ENCODE data around the gene XPO6. TPM values are rescaled to one million over a fixed set of nuclear protein-coding genes. Genes with fewer than 3 reads are reported as not detected.

Gene XPO6
- total and polyA plus RNA-seq, 2 of the 13 experiments (the other 11 are each of a cell fraction or from before 2014, with no cell fraction given), result 109 to 129 TPM

DNA sequence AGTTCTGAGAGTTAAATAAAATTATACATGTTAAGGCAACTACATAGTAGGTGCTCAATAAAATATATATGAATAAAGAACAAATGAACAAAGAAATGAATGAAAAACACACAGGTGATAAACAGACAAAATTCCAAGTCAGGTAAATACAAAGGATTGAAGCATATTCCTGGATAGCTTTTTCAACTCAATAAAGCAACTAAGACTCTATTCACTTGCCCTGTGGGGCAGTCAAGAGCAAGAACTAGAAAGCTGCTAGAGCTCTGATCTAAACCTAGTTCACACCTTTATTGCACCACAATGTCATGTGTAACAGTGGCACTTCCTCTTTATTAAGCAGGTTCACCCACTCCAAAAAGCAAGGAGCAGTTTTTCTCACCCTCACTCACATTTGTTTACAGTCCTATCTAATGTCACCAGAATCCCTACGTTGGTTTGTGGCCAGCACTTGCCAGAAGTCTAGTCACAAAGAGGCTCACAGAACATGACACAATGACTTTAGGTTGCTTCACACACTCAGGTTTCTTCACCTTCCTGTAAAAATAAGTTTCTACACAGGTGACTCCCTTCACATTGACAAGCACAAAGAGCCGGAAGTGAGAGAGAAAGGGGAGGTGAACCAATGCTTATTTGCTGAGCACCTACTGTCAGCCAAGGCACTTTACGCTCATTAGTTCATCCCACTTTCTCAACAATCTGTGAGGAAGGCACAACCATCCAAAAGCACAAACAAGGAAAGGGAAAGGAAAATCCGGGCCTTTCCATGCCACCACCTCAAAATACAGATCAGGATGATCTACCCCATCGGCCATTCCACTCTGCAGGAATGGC, 70.8 kb downstream of the XPO6 start:
- Histone ChIP-seq H3K9ac (ENCODE audit: insufficient read depth, low read depth, low read length) (no peak overlapping the region), H3K27me3 (ENCODE audit: control insufficient read depth in 1 of 2, insufficient read depth in 2 of 2, low read length in 2 of 2) (no peaks in the 10 kb centered on the region), H3K27ac (ENCODE audit: extremely low read length, insufficient read depth, low read length) (no peak overlapping the region), H3K79me2 (ENCODE audit: insufficient read depth, low read length) (no peaks in the 10 kb centered on the region), H3K4me1 (ENCODE audit: insufficient read depth, low read length) (no peaks in the 10 kb centered on the region), H2AFZ (ENCODE audit: low read length) (no peak overlapping the region), H3K36me3 (replicated peaks in 1 of 2; ENCODE audit: control insufficient read depth in 1 of 2, insufficient read depth in 2 of 2, low read length in 2 of 2) (peaks cover 9 to 60% of the 10 kb centered on the region in 2 experiments), H4K20me1 (ENCODE audit: insufficient read depth, low read length) (no peaks in the 10 kb centered on the region), H3K9me3 (ENCODE audit: low read length) (no peaks in the 10 kb centered on the region), H3K4me2 (ENCODE audit: low read depth, low read length) (no peak overlapping the region), H3K4me3 (replicated peaks in 1 of 3; ENCODE audit: insufficient read depth in 1 of 3, low read depth in 2 of 3, low read length in 3 of 3) (no peak overlapping the region)
- in situ Hi-C loops (cut with HindIII; ENCODE audit: extremely low pct_ligation_motif_present, low pct_unique_long_range_greater_than_20kb), result no loop called here
- ATAC-seq (no peak), FAIRE-seq (no peak), DNase-seq (ENCODE audit: low spot score) (peak; percentile 10)
- ChIA-PET POLR2A (no interaction called here), CTCF (ENCODE audit: low intra/inter-chr PET ratio, low total read pairs) (no interaction called here)
- no TSS peak for BruUV-seq (replicated peaks)
- TF ChIP-seq RBM22 (optimal IDR thresholded peaks at IDR 0.05; ENCODE audit: low read length) (peak; percentile 41), MIXL1 (CRISPR knock-in tag; IDR thresholded peaks at IDR 0.05) (no peak)
- intact Hi-C loops (cut with micrococcal nuclease; ENCODE audit: unreplicated experiment), result no loop called here
- WGBS (ENCODE audit: low lambda C conversion rate), result 94% methylated on average over 5 of the region's 5 CpGs

DNA sequence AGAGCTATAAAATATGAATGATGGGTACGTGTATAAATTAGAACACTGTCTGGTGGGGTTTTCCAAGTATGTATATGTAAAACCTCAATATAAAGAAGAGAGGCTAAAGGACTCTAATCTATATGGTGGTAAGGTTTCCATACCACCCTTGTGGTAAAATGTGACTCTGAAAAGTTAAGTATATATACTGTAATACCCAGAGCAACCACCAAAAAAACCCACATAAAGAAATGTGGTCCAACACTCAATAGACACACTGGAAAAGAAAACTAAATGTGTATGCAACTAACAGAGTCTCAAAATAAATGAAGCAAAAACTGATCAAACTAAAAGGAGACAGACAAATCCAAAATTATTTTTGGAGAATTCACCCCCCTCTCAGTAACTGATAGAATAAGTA, 72.2 kb downstream of the XPO6 start:
- in situ Hi-C loops (cut with HindIII; ENCODE audit: extremely low pct_ligation_motif_present, low pct_unique_long_range_greater_than_20kb), result no loop called here
- H3K27me3 ChIP-seq (ENCODE audit: control insufficient read depth in 1 of 2, insufficient read depth in 2 of 2, low read length in 2 of 2), result no peaks in the 10 kb centered on the region
- FAIRE-seq, result no peak
- ATAC-seq, result peak; percentile 66
- no peaks in the 10 kb centered on the region for H3K9me3 ChIP-seq (ENCODE audit: low read length)
- peaks cover 10 to 65% of the 10 kb centered on the region in 2 experiments for H3K36me3 ChIP-seq (replicated peaks in 1 of 2; ENCODE audit: control insufficient read depth in 1 of 2, insufficient read depth in 2 of 2, low read length in 2 of 2)
- no peak overlapping the region for H3K27ac ChIP-seq (ENCODE audit: extremely low read length, insufficient read depth, low read length)
- BruUV-seq (replicated peaks), result no TSS peak
- WGBS (ENCODE audit: low lambda C conversion rate), result 94% methylated on average over 1 of the region's 1 CpG
- intact Hi-C loops (cut with micrococcal nuclease; ENCODE audit: unreplicated experiment), result no loop called here
- H3K79me2 ChIP-seq (ENCODE audit: insufficient read depth, low read length), result no peaks in the 10 kb centered on the region
- no peaks in the 10 kb centered on the region for H3K4me1 ChIP-seq (ENCODE audit: insufficient read depth, low read length)
- ChIA-PET CTCF (ENCODE audit: low intra/inter-chr PET ratio, low total read pairs) (no interaction called here), POLR2A (no interaction called here)
- H3K4me2 ChIP-seq (ENCODE audit: low read depth, low read length), result no peak overlapping the region
- no peak for DNase-seq (ENCODE audit: low spot score)
- H4K20me1 ChIP-seq (ENCODE audit: insufficient read depth, low read length), result no peaks in the 10 kb centered on the region
- no peak overlapping the region for H3K4me3 ChIP-seq (replicated peaks in 1 of 3; ENCODE audit: insufficient read depth in 1 of 3, low read depth in 2 of 3, low read length in 3 of 3)
- H2AFZ ChIP-seq (ENCODE audit: low read length), result no peak overlapping the region
- no peak overlapping the region for H3K9ac ChIP-seq (ENCODE audit: insufficient read depth, low read depth, low read length)
- TF ChIP-seq CREB1 (IDR thresholded peaks at IDR 0.05) (no peak), CREB1 (CRISPR knock-in tag; IDR thresholded peaks at IDR 0.05) (no peak), HHEX (CRISPR knock-in tag; IDR thresholded peaks at IDR 0.05) (no peak), HES4 (CRISPR knock-in tag; IDR thresholded peaks at IDR 0.05; ENCODE audit: borderline replicate concordance) (no peak), PAX8 (CRISPR knock-in tag; IDR thresholded peaks at IDR 0.05; ENCODE audit: borderline replicate concordance) (no peak), ZFP82 (CRISPR knock-in tag; IDR thresholded peaks at IDR 0.05; ENCODE audit: borderline replicate concordance) (no peak), U2AF2 (IDR thresholded peaks at IDR 0.05; ENCODE audit: low read depth, low read length) (no peak), PTBP1 (IDR thresholded peaks at IDR 0.05; ENCODE audit: low read depth, low read length, poor library complexity, severe bottlenecking) (no peak), ERF (CRISPR knock-in tag; IDR thresholded peaks at IDR 0.05) (no peak), HNRNPUL1 (IDR thresholded peaks at IDR 0.05; ENCODE audit: low read depth, low read length) (no peak), DMAP1 (CRISPR knock-in tag; IDR thresholded peaks at IDR 0.05) (no peak), GATA4 (IDR thresholded peaks at IDR 0.05; ENCODE audit: borderline replicate concordance, low read depth) (no peak), IRF2 (CRISPR knock-in tag; IDR thresholded peaks at IDR 0.05) (no peak), HOXA7 (CRISPR knock-in tag; IDR thresholded peaks at IDR 0.05) (no peak), NR2C2 (CRISPR knock-in tag; IDR thresholded peaks at IDR 0.05; ENCODE audit: borderline replicate concordance) (no peak), CBX5 (CRISPR knock-in tag; IDR thresholded peaks at IDR 0.05; ENCODE audit: borderline replicate concordance) (no peak)
- TF ChIP-seq, protein P1, sequence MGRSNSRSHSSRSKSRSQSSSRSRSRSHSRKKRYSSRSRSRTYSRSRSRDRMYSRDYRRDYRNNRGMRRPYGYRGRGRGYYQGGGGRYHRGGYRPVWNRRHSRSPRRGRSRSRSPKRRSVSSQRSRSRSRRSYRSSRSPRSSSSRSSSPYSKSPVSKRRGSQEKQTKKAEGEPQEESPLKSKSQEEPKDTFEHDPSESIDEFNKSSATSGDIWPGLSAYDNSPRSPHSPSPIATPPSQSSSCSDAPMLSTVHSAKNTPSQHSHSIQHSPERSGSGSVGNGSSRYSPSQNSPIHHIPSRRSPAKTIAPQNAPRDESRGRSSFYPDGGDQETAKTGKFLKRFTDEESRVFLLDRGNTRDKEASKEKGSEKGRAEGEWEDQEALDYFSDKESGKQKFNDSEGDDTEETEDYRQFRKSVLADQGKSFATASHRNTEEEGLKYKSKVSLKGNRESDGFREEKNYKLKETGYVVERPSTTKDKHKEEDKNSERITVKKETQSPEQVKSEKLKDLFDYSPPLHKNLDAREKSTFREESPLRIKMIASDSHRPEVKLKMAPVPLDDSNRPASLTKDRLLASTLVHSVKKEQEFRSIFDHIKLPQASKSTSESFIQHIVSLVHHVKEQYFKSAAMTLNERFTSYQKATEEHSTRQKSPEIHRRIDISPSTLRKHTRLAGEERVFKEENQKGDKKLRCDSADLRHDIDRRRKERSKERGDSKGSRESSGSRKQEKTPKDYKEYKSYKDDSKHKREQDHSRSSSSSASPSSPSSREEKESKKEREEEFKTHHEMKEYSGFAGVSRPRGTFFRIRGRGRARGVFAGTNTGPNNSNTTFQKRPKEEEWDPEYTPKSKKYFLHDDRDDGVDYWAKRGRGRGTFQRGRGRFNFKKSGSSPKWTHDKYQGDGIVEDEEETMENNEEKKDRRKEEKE (IDR thresholded peaks at IDR 0.05), result no peak
